ENCODE results near the gene ZNF488.

- TF ChIP-seq, protein P1, sequence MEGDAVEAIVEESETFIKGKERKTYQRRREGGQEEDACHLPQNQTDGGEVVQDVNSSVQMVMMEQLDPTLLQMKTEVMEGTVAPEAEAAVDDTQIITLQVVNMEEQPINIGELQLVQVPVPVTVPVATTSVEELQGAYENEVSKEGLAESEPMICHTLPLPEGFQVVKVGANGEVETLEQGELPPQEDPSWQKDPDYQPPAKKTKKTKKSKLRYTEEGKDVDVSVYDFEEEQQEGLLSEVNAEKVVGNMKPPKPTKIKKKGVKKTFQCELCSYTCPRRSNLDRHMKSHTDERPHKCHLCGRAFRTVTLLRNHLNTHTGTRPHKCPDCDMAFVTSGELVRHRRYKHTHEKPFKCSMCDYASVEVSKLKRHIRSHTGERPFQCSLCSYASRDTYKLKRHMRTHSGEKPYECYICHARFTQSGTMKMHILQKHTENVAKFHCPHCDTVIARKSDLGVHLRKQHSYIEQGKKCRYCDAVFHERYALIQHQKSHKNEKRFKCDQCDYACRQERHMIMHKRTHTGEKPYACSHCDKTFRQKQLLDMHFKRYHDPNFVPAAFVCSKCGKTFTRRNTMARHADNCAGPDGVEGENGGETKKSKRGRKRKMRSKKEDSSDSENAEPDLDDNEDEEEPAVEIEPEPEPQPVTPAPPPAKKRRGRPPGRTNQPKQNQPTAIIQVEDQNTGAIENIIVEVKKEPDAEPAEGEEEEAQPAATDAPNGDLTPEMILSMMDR (IDR thresholded peaks at IDR 0.05): no peak
- TF ChIP-seq POLR2AphosphoS5 (IDR thresholded peaks at IDR 0.05): no peak
Observed at GRCh38 chr10:47362199-47362598, 21.9 kb downstream of the ZNF488 start.

All from suprapubic skin (tissue), 3 donors.